Hepatocyte (in vitro differentiated cells): Measurements from ENCODE around the gene CHST10. TPM values are rescaled to one million over a fixed set of nuclear protein-coding genes. Genes with fewer than 3 reads are reported as not detected.

ENCODE experiments used
- DNase-seq: peaks from one replicate; pipeline ENCODE4 v3.0.0-alpha.2; 2016; ENCODE audit warnings: low spot score
- H2AFZ ChIP-seq: fragments of 200-600 bp; sonication (generic); 2 replicates; pipeline ENCODE4 v1.6.0; 2016; ENCODE audit warnings: antibody characterized with exemption, mild to moderate bottlenecking
- H3K27ac ChIP-seq: fragments of 200-600 bp; sonication (generic); 2 replicates; pipeline ENCODE4 v1.5.1; 2016; ENCODE audit warnings: mild to moderate bottlenecking
- H3K27me3 ChIP-seq: fragments of 200-600 bp; sonication (generic); 2 replicates; pipeline ENCODE4 v1.6.1; 2016
- H3K36me3 ChIP-seq: fragments of 200-600 bp; sonication (generic); replicated peaks from 2 replicates; pipeline ENCODE4 v1.5.1; 2016; ENCODE audit warnings: low read depth; ENCODE audit not compliant: insufficient read depth
- H3K4me1 ChIP-seq: fragments of 200-600 bp; sonication (generic); 2 replicates; pipeline ENCODE4 v1.5.1; 2016; ENCODE audit warnings: mild to moderate bottlenecking, moderate library complexity; ENCODE audit not compliant: insufficient read depth
- H3K4me2 ChIP-seq: fragments of 200-600 bp; sonication (generic); 2 replicates; pipeline ENCODE4 v1.6.0; 2016
- H3K4me3 ChIP-seq: fragments of 200-600 bp; sonication (generic); 2 replicates; pipeline ENCODE4 v1.5.1; 2016; ENCODE audit warnings: mild to moderate bottlenecking
- H3K79me2 ChIP-seq: fragments of 200-600 bp; sonication (generic); 2 replicates; pipeline ENCODE4 v1.6.0; 2017; ENCODE audit warnings: mild to moderate bottlenecking
- H3K9me2 ChIP-seq: fragments of 200-600 bp; sonication (generic); replicated peaks from 2 replicates; pipeline ENCODE4 v1.6.0; 2017; ENCODE audit warnings: mild to moderate bottlenecking; ENCODE audit not compliant: insufficient read depth
- H3K9me3 ChIP-seq: fragments of 200-600 bp; sonication (generic); 2 replicates; pipeline ENCODE4 v1.5.1; 2016; ENCODE audit warnings: low read depth, mild to moderate bottlenecking
- H4K20me1 ChIP-seq: fragments of 200-600 bp; sonication (generic); 2 replicates; pipeline ENCODE4 v1.6.0; 2016; ENCODE audit warnings: mild to moderate bottlenecking; ENCODE audit not compliant: insufficient read depth, poor library complexity, severe bottlenecking
- EZH2 ChIP-seq: fragments of 200-600 bp; sonication (generic); IDR thresholded peaks from 2 replicates; pipeline ENCODE4 v1.6.1; 2016; ENCODE audit warnings: antibody characterized with exemption, mild to moderate bottlenecking, borderline replicate concordance
- EZH2phosphoT487 ChIP-seq: fragments of 200-600 bp; sonication (generic); IDR thresholded peaks from one replicate; pipeline ENCODE4 v1.6.1; 2018; ENCODE audit warnings: antibody characterized with exemption, mild to moderate bottlenecking, low read depth, moderate library complexity; ENCODE audit not compliant: unreplicated experiment, severe bottlenecking
- WGBS: methylation state at CpG from one replicate; pipeline ENCODE4 v1.1.6; 2016; ENCODE audit warnings: low lambda C conversion rate; ENCODE audit errors: missing lambda C conversion rate; 5-methylcytosine and 5-hydroxymethylcytosine counted together
- polyA plus RNA-seq: library from polyadenylated mRNA; unstranded; fragments of >200 nt; fragmentation: Nextera tagmentation; extraction: Ambion mirVana; gene quantifications from 2 replicates; pipeline ENCODE4 v1.2.1, GENCODE V29; 2016
- total RNA-seq: library from RNA; depleted of rRNA; stranded (reverse); fragments of >200 nt; gene quantifications from 2 replicates; pipeline ENCODE4 v1.2.3, GENCODE V29; 2014
- TF ChIP-seq, protein P1 (sequence below): fragments of 200-600 bp; sonication (generic); IDR thresholded peaks from 2 replicates; pipeline ENCODE4 v1.5.1; 2016; ENCODE audit warnings: antibody characterized with exemption, mild to moderate bottlenecking; ENCODE audit not compliant: poor library complexity

The CHST10 gene
- total and polyA plus RNA-seq, 2 experiments from 2014 or later = 8.0 to 15.3 TPM

DNA sequence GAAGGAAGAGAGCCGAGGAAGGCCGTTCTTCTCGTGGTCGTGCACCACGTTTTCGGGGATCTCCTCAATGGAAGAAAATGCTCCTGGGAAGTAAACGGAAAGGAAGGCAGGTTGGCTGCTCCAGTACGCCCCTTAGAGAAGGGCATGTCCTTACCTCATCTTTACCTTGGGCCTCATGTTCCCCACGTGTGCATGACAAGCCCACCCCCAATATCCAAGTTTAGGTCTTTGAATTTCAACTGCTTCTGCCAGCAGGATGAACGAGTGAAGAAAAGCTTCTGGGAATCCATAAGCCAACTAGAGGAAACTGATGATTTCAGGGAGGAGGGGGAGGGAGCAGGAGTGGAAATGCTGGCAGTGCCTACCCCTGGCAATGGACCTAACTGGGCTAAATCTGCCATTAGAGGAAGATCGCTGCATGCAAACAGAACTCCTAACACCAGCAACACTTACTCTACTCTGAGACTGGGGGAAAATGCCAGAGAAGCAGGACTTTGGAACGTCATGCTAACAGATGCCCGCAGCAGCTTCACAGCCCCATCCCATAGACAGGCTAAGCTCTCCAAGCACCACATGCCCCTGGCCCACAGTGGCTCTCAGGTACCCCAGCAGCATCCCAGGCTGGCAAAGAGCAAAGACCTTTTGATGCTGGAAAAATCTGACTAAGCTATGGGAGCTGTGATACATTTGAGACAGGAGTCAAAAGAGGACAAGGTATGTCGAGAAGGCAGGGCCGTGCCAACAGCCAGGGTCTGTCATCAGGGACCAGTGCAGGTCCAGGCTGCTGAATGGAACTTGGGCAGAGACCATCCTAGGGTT, 21.7 kb downstream of the CHST10 start:
- no peak for DNase-seq
- Histone ChIP-seq H3K36me3 (no peaks in the 10 kb centered on the region), H3K4me1 (no peaks in the 10 kb centered on the region), H3K9me2 (no peaks in the 10 kb centered on the region), H2AFZ (no peak overlapping the region), H3K9me3 (no peaks in the 10 kb centered on the region), H4K20me1 (no peaks in the 10 kb centered on the region), H3K27ac (no peak overlapping the region), H3K4me3 (no peak overlapping the region), H3K27me3 (no peaks in the 10 kb centered on the region), H3K79me2 (no peaks in the 10 kb centered on the region), H3K4me2 (no peak overlapping the region)
- whole genome bisulfite sequencing = 94% methylated on average over 15 of the region's 15 CpGs
- no peak for TF ChIP-seq EZH2phosphoT487
- TF ChIP-seq EZH2 = no peak
- TF ChIP-seq, protein P1, sequence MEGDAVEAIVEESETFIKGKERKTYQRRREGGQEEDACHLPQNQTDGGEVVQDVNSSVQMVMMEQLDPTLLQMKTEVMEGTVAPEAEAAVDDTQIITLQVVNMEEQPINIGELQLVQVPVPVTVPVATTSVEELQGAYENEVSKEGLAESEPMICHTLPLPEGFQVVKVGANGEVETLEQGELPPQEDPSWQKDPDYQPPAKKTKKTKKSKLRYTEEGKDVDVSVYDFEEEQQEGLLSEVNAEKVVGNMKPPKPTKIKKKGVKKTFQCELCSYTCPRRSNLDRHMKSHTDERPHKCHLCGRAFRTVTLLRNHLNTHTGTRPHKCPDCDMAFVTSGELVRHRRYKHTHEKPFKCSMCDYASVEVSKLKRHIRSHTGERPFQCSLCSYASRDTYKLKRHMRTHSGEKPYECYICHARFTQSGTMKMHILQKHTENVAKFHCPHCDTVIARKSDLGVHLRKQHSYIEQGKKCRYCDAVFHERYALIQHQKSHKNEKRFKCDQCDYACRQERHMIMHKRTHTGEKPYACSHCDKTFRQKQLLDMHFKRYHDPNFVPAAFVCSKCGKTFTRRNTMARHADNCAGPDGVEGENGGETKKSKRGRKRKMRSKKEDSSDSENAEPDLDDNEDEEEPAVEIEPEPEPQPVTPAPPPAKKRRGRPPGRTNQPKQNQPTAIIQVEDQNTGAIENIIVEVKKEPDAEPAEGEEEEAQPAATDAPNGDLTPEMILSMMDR = no peak

DNA sequence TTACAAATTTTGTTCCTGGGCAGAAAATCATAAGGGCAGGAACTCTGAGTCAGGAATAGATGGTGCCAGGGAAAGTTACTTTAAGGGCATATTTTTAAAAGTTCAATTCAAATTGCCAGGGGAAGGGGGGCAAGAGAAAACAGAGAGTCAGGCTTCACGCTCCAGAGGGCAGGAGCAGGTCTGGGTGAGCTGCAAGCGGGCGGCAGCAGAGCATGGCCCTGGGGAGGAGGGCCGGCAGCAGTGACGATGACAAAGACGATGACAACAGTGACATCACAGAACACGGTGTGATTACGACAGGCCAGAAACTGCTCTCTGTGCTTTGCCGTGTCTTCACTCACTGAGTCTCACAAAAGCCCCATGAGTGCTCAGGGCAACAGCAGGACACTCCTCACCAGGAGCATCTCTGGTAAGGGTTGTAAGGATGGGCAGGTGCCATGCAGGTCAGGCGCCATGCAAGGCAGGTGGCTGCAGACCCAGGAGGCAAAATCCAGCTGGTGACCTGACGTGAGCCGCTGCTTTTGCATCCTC, 23.3 kb downstream of the CHST10 start:
- TF ChIP-seq EZH2phosphoT487 (no peak), EZH2 (no peak)
- TF ChIP-seq, protein P1 = no peak
- Histone ChIP-seq H3K4me1 (no peaks in the 10 kb centered on the region), H4K20me1 (no peaks in the 10 kb centered on the region), H2AFZ (no peak overlapping the region), H3K4me2 (no peak overlapping the region), H3K27ac (no peak overlapping the region), H3K79me2 (no peaks in the 10 kb centered on the region), H3K9me2 (no peaks in the 10 kb centered on the region), H3K36me3 (no peaks in the 10 kb centered on the region), H3K9me3 (no peaks in the 10 kb centered on the region), H3K27me3 (no peaks in the 10 kb centered on the region), H3K4me3 (no peak overlapping the region)
- WGBS = 90% methylated on average over 12 of the region's 12 CpGs
- no peak for DNase-seq

DNA sequence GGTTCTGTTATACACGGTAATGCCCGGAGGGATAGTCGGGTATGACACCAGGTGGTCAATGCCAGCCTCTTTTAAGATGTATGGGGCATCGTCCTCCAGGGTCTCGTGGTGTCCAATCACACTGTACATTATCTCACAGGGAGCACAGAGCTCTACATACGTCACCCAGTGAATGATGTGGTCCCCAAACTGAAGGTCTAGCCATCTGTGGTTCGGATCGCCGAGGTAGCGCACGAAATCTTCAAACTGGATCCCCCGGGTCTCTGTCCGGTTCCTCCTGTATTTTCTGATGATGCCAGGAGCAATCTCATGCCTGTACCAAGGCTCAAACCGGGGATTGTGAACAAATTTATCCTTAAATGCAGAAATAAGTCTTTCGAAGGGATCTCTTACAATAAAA, 24.1 kb downstream of the CHST10 start:
- Histone ChIP-seq H3K27me3 (no peaks in the 10 kb centered on the region), H4K20me1 (no peaks in the 10 kb centered on the region), H3K4me1 (no peaks in the 10 kb centered on the region), H3K27ac (no peak overlapping the region), H3K9me2 (no peaks in the 10 kb centered on the region), H3K79me2 (no peaks in the 10 kb centered on the region), H2AFZ (no peak overlapping the region), H3K36me3 (no peaks in the 10 kb centered on the region), H3K9me3 (no peaks in the 10 kb centered on the region), H3K4me2 (no peak overlapping the region), H3K4me3 (no peak overlapping the region)
- 96% methylated on average over 15 of the region's 15 CpGs for WGBS
- DNase-seq = no peak
- TF ChIP-seq EZH2 = no peak
- no peak for TF ChIP-seq EZH2phosphoT487
- TF ChIP-seq, protein P1 = no peak
